ENCODE data around the gene RNLS.

The RNLS gene

GRCh38 chr10:88551246-88551645, 31.9 kb downstream of the RNLS start:
- DNase-seq: no peak

- DNase-seq: no peak
Observed at GRCh38 chr10:88546497-88546896, 36.6 kb downstream of the RNLS start.

DNA sequence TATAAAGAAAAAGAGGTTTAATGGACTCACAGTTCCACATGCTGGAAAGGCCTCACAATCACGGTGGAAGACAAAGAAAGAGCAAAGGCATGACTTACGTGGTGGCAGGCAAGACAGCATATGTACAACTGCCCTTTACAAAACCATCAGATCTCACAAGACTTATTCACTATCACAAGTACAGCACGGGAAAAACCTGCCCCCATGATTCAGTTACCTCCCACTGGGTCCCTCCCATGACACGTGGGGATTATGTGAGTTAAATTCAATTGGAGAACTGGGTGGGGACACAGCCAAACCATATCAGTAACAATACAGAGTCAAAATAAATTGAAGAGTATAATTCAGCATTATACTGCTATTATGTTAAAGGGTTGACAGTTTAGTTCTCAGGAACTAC, 37.8 kb downstream of the RNLS start:
- no peak for DNase-seq

- no peak for DNase-seq
Observed at GRCh38 chr10:88544140-88544870, 38.8 kb downstream of the RNLS start.

DNA sequence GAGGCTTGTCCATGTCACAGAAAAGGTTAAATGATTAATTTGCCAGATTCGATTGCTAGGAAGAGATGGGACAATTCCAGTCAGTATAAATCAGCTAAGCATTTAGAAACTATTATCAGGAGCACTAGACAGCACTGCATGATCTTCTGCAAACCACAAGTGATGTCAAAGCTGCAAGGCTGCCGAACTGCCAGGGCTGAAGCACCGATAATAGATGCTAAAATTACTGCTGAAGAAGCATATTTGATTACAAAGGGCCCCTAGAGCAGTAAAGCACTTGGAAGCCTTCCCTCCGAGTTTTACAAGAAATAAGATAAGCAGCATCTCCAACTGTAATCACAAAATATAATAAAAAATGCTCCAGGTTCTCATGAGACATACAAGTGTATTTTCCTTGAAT, 40.6 kb downstream of the RNLS start:
- no peak for DNase-seq

DNA sequence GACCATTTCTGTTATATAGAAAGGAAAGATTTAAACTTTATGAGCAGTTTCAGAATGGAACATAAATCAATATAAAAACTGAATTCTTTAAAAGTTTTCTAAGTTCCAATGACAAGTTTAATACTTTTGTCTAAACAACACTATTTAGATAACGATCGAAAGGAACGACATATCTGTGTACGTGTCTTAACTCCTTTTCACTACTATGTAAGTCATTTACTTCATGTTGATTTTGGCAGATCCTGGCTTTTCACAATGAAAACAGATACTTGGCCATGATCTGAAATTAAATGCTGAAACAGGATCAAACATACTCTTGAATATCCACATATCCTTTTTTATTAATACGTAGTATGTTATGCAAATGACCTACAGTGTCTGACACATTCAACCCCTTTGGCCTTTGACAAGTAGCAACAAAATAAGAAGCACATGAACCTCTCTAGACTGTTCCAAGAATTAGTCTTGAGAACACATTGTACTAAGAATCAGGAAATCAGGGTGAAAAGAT, 41.9 kb downstream of the RNLS start:
- no peak for DNase-seq

DNA sequence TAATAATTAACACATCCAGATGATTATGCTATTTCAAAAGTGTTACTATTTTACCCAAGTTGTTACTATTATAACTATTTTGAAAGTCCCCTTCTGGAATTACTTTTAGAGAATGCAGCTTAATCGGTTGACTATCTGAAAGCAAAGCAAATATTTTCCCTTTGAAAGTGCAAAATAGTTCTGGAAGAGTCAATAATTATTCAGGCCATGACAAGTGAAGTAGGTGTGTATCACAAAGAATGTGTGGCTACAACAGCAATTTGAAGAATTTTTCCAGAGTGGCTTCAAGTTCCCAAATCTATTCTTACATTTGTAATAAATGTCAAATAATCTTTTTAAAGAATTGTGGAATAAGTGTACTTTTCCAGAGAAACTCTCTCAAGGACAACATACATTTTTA, 42.8 kb downstream of the RNLS start:
- DNase-seq: no peak

- DNase-seq: no peak
Observed at GRCh38 chr10:88538048-88538447, 45.1 kb downstream of the RNLS start.

- DNase-seq: no peak
Observed at GRCh38 chr10:88537322-88537721, 45.8 kb downstream of the RNLS start.

DNA sequence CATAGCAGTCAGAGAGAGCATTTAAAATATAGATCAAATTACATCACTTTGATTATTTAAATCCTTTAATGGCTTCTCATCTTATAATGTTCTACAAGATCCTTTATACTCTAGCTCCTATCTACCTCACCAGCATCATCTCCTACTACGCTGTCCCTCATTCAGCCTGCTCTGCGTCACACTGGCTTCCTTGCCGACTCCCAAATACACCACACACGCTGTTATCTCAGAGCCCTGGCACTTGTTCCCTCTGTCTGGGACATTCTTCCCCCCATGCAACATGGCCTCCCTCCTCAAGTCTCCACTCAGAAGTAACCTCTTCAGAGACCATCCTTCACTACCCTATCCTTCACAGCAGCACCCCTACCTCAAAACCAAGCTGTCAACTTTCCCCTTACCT, 46.7 kb downstream of the RNLS start:
- no peak for DNase-seq

DNA sequence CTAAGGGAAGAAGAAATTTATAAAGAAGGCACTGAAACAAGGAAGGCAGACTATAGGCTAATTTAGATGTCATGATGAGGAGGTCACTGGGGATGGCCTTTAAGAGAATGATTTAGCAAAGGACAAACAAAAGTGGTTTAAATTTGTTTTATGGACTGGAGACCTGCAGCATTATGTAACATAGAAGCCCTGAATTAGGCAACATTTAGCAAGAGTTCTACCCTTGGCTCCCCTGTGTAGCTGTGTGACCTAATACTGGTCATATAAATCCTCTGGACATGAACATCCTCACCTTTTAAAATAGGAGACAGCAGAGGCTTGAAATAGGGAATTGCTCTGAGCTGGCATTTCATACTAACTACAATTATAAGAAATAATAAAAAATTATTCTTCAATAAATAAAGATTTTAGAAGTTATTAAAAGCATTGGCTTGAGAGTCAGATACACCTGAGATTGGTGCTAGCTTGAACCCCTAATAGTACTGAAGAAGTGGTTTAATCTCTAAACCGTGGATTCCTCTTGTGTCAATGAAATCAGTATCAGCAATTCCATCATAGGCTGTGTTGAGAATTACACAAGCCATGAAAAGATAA, 48.9 kb downstream of the RNLS start:
- no peak for DNase-seq

DNA sequence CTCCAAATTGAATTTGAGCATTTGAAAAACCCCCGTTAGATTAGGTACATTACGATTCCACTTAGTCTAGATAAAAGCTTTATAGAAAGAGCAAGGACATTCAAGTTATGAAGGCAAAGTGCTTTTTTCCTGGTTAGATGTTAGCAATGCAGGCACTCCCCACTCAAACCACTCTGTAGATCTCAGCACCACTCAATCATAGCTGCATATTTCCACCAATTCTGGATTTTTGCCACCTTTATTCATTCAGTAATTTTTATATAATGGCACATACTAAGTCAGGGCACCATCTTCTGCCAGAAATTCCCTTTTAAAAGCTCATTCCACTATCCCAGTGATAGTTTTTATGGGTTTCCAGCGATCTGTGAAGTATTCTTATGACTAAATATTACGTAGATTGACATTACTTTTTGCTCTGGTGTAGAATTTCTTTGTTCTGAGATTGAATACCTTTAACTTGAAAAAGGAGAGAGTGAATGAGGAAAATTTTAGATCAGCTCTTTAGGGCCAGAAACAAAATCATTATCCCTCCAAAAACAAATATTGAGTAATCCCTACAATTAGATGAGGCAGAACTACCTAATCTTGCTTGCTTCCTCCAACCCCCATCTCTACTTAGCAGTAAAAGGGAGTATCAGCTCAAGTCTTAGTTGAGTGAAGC, 51.6 kb downstream of the RNLS start:
- DNase-seq: no peak

DNA sequence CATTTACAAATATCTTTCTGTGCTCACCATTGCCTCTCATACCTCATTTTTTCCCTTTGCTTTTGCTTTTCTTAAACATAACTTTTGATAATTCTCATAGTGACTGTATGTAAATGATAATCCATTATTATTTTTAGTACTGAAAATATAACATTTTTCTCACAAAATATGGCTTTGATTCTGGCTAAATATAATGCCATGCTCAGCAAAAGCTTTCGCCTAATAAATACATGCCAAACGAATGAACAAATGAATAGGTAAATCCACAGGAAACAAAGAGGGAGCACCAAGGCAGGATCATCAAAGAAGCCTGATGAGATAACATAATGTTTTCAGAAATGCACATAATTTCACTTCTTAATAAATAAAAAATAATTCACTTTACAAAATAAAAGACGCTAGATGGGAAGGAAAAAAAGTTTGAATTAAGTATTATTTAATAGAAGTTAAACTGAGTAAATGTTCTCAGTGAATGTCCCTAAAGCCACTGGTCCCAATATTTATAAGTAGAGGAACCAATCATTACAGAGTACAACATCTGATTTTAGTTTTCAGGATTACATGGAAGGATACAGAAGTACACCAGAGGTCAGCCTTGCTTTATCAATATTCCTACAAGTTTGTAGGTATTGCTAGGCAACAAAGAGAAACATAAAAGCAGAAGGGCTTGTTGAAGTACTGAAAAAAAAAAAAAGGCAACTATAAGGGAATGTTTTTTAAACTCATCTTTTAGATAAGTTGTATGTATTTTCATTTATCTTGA, 52.3 kb downstream of the RNLS start:
- DNase-seq: no peak

- no peak for DNase-seq
Observed at GRCh38 chr10:88530093-88530492, 53.0 kb downstream of the RNLS start.

GRCh38 chr10:88528806-88529570, 54.1 kb downstream of the RNLS start:
- DNase-seq: no peak

DNA sequence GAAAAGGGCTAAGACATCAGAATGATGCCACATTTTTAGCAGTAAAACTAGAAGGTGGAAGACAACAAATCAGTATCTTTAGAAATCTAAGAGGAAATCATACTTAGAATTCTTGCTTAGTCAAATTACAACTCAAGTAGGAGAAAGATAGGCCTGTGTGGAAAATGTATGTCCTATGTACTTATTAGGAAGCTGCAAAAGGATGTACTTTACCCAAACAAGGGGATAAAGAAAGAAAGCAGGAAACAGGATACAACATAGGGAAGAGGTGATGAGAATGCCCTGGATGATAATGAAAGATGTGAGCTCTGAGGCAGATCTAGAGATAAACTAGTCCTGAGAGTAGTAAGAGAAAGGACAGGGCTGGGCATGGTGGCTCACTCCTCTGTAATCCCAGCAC, 54.9 kb downstream of the RNLS start:
- no peak for DNase-seq

DNA sequence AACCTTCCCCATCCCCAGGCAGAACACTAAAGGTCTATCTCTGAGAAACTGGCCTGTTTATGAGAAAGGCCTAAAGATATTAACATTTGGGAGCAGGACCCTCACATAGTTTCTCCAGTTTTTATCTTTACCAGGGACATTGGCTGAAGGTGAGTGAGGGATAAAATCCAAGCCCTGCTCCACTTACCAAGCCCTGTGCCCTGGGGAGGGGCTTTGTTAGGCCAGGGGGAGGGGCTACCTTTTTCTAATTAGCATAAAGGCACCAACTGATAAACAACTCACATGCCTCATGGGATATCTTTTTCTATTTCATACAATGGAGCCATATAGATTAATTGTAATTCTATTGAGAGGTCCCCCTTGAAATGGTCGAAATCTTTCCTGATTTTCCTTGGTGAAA, 55.9 kb downstream of the RNLS start:
- no peak for DNase-seq

GRCh38 chr10:88526501-88527105, 56.5 kb downstream of the RNLS start:
- DNase-seq: no peak

- DNase-seq: no peak
Observed at GRCh38 chr10:88525371-88526069, 57.6 kb downstream of the RNLS start.

DNA sequence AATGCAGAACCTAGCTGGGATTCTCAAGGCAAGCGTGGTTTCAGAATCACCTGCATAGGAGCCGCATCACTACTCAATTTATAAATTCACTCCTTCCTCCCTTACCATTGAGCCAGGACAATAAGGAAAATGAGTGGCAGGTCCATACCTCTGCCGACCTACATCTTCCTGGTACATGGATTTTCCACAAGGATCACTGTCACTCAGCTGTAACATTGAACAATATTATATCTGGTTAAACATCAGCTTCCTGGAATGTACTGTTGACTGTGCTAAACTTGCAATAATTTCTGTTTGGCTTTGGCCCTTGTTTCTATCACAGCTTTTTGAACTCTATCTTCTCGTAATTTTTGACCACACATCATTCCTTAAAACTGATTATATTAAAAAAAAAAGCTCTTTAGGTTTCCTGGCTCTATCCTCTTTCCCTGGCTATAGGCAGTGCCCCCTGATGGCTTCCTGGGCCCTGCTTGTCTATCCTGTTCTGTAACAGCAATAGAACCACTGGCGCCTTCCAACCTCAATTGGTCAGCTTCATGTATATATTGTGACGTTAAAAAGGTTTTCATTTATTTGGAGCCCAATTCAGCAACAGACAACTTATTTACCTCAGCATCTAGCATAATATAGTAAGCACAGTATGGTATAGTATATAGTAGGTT, 59.2 kb downstream of the RNLS start:
- DNase-seq: no peak

- no peak for DNase-seq
Observed at GRCh38 chr10:88522715-88523114, 60.4 kb downstream of the RNLS start.

All from NCI-H446 (cell line).